D721Med (cell line): ENCODE results near the gene ADAP2.
"Not testable (repeated sequence)": the region's sequence is repeated elsewhere in the genome, so short reads cannot be mapped to it uniquely, and the experiment has no call there.

Source experiments
- DNase-seq: peaks from one replicate; pipeline ENCODE4 v3.0.0; 2011; ENCODE audit warnings: low spot score; ENCODE audit not compliant: insufficient read length
- FAIRE-seq: peaks from 2 replicates; lab custom pipeline; 2011; peaks lifted over from hg19 to GRCh38; lab: Jason Lieb, UNC
- CTCF ChIP-seq: IDR thresholded peaks from 2 replicates; pipeline ENCODE4 v1.5.1; 2012; ENCODE audit warnings: mild to moderate bottlenecking, control low read depth; ENCODE audit not compliant: insufficient read depth; ENCODE audit errors: missing control alignments

Gene ADAP2

GRCh38 chr17:30922235-30923030 lies 688 bp downstream of the ADAP2 start:
- DNase-seq: no peak
- no peak for TF ChIP-seq CTCF
- FAIRE-seq: no peak

GRCh38 chr17:30924341-30924740 lies 2.6 kb downstream of the ADAP2 start:
- no peak for TF ChIP-seq CTCF
- DNase-seq (no peak), FAIRE-seq (no peak)

- FAIRE-seq: no peak
- TF ChIP-seq CTCF: no peak
- DNase-seq: no peak
These were observed 4.8 kb downstream of the ADAP2 start for GRCh38 chr17:30926516-30926915.

GRCh38 chr17:30927756-30928155 lies 6.0 kb downstream of the ADAP2 start:
- FAIRE-seq (no peak), DNase-seq (no peak)
- no peak for TF ChIP-seq CTCF

GRCh38 chr17:30928584-30928983 lies 6.8 kb downstream of the ADAP2 start:
- DNase-seq (no peak), FAIRE-seq (no peak)
- no peak for TF ChIP-seq CTCF

GRCh38 chr17:30929081-30929633 lies 7.4 kb downstream of the ADAP2 start:
- no peak for FAIRE-seq
- no peak for TF ChIP-seq CTCF
- DNase-seq: no peak

- DNase-seq, FAIRE-seq: not testable (repeated sequence)
These were observed 8.1 kb downstream of the ADAP2 start for GRCh38 chr17:30929861-30930260.
